HuH-7.5 (cell line): Measurements from ENCODE around the gene ENO2.

Experiments
- DNase-seq: peaks from one replicate; pipeline ENCODE4 v3.0.0; 2011; ENCODE audit warnings: low spot score

ENO2 gene

DNA sequence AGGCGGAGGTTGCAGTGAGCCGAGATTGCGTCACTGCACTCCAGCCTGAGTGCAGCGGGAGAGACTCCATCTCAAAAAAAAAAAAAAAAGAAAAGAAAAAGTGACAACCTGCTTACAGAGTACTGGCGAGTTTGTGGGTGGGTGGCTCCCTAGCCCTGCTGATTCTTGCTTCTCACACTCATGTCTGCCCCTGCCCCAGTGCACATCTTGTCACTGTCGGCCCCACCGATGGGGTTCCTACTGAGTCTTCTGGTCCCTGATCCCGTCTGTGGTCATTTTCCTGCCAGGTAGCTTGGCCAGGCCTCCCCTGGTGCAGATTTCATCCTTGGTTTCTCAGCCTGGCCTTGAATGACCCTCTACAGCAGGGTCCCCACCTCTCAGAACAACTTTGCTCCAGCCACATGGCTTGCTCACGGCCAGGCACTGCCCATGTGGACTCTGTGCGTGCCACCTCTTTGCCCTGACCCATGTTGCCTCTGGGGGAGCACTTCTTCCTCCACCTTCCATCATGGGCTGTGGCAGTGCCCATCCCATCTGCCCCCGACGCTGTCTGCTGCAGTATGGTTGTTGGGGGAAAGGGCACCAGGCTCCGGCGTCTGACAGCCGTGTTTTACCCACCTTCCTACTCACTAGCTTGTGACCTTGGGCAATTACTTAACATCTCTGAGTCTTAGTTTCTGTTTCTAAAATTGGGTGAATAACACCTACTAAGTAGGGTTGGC lies 34.7 kb downstream of the ENO2 start:
- no peak for DNase-seq

GRCh38 chr12:6950401-6950801 lies 36.0 kb downstream of the ENO2 start:
- DNase-seq, result no peak

DNA sequence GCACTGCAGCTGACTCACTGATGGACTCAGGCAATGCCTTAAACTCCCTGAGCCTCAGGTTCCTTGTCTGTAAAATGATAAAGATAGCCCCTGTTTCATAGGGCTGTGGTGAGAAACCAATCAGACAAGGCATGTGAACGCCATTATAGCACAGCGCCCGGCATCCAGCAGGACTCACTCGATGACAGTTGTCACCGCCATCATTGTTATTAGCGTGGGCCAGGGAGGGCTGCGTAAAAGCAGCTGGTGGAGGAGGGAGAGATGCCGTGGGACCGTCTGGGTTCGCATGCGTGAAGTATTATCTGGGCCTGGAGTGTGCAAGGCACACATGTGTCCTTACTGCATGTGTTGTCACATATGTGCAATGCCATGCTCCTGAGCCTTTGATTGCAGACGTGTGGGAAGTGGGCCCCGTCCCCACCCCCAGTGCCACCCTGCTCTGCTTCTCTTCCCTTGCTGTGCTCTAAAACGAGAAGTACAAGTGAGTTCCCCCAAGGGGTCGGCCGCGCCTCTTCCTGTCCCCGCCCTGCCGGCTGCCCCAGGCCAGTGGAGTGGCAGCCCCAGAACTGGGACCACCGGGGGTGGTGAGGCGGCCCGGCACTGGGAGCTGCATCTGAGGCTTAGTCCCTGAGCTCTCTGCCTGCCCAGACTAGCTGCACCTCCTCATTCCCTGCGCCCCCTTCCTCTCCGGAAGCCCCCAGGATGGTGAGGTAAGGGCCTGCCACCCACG lies 36.6 kb downstream of the ENO2 start, which contains the start of gene PTPN6:
TSS of gene PTPN6 (plus strand) at position 546 of the 730 bp plus-strand sequence. CDS start at position 703, 157 bp downstream.
- no peak for DNase-seq

- no peak for DNase-seq
Observed at GRCh38 chr12:6951551-6952120, 37.3 kb downstream of the ENO2 start.

DNA sequence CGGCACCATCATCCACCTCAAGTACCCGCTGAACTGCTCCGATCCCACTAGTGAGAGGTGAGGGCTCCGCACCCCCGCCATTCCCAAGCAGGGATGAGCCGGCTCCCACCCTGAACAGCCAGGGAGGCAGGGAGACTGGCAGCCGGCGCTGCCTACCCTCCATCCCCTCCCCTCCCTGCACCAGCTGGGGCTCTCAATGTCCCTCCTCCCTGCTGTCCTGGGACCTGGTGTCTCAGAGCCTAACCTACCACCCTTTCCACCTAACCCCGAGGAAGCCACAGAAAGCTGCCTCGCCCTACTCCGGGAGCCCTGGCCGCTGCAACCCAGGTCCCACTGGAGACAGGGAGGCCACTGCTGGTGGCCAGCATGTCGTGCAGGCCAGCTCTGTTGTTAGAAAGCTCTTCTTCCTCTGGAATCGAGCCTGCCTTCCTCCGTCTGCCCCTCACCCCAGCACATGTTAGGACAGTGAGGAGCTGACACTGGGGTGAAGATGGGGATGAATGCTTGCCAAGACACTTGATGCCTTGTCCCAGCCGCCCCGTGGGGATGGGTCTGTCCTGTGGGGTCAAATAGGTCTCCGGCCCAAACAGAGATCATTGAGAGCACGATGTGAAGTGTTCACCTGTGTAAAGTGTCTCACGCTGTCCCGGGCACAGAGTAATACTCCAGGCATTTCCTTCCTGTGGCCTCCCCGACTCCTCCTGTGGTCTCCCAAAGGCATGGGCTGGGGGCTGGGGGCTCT lies 37.9 kb downstream of the ENO2 start:
- DNase-seq, result no peak

- no peak for DNase-seq
Observed at GRCh38 chr12:6952863-6953441, 38.6 kb downstream of the ENO2 start.

- no peak for DNase-seq
Observed at GRCh38 chr12:6953442-6954315, 39.3 kb downstream of the ENO2 start.

DNA sequence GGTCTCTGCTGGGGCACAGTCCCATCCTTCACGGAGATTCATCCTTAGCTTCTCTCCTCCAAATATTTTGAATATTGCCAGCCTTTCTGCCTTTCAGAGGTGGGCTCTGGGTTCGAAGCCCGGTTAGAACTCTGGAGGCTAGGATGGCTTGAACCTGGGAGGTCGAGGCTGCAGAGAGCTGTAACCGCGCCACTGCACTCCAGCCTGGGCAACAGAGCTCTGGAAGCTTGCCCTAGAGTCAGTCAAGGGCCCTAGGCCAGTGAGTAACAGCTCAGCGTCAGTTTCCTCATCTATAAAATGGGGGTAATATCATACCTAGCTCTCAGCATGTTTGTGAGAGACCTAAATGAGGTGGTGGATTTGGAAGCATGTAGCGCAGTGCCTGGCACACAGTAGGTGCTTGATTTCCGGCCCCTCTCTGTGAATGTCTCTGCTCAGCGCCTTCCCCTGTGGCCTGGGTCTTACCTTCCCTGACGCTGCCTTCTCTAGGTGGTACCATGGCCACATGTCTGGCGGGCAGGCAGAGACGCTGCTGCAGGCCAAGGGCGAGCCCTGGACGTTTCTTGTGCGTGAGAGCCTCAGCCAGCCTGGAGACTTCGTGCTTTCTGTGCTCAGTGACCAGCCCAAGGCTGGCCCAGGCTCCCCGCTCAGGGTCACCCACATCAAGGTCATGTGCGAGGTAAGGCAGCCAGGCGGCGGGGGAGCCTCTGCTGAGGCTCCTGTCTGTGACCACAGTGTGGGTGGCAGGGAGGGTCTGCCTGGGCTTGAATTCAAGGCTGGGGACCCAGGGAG lies 40.1 kb downstream of the ENO2 start:
- DNase-seq, result no peak

GRCh38 chr12:6955108-6956020 lies 41.0 kb downstream of the ENO2 start:
- DNase-seq, result no peak

- DNase-seq, result no peak
Observed at GRCh38 chr12:6956021-6956727, 41.8 kb downstream of the ENO2 start.

GRCh38 chr12:6957151-6957701 lies 42.8 kb downstream of the ENO2 start:
- no peak for DNase-seq

DNA sequence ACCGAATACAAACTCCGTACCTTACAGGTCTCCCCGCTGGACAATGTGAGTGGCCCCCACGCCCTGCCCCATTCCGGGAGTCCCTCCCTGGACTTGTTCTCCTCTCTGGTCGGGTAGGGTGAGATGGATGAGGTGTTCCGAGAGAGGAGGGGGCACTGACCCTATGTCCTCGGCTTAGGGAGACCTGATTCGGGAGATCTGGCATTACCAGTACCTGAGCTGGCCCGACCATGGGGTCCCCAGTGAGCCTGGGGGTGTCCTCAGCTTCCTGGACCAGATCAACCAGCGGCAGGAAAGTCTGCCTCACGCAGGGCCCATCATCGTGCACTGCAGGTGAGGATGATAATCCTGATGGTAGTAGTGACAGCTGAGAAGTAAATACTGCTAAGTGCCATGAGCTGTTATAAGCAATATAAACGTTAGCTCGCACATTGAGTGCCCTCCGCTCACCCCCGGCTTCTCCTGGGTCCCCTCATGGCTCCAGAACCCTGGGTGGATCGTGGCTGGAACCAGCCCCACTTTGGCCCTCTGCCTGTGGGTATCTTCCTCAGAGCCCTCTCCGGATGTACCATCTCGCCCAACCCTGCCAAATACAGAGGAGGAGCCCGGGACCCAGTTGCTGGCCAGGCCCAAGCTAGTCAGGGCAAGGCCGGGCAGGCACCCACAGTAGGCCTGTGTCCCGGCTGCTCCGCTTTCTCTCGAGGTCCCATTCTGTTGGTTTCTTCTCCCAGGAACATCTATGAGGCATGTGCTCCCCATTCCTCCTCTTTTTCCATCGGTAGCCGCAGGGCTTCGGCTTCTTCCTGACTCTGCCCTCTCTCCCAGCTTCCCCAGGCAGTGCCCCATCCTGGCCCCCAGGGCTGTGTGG lies 43.6 kb downstream of the ENO2 start:
- DNase-seq, result no peak

DNA sequence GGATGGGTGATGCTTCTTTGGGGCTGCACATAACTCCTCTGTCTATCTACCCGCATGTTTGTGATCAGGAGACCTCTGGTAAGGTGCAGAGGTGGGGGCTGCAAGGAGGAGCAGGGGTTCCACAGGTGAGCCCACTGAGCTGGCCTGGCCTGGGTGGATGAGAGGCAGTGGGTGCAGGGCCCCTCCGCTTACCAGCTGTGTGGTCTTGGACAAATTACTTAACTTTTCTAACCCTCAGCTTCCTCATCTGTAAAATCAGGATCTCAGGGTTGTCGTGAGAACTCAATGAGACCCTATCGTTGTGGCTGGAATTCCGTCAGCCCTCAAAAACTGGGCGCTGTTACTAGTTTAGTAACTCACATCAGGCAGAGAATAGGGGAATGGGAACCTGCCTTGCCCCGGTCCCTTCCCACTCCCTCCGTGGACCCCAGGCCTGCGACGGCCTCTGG lies 44.3 kb downstream of the ENO2 start:
- no peak for DNase-seq

DNA sequence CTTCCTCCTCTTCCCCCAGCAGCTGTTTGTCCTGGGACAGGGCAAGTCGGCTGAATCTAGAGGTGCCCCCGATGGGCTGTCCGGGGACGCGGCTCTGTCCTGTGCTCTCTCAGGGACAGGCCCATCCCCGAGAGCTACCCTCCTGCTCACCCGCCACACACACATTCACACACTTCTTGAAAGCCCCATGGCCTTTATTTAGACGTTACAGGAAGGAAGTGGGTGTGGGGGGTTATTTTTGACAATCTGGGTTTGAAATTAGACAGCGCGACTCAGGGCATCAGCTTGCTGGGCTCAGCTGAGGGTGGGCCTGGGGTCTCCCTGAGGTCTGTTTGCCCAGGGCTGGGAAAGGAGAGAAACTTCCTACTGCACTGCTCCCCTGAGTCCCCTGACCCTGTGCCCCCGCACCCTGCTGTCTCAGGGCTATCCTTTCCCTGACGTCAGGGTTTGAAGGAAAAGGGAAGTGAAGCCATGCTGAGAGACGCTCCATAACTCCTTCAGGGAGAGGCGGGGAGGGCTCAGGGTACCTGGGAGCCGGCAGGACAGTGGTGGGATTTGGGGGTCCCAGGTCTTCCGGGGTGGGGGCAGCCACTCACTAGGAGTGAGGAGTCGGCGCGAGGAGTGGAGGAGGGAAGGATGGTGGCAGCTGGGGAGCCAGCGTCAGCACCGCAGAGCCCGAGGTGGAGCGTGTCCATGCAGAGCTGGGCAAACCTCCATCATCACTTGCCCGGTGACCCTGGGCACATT lies 44.9 kb downstream of the ENO2 start:
- DNase-seq, result no peak

GRCh38 chr12:6959805-6960592 lies 45.6 kb downstream of the ENO2 start:
- no peak for DNase-seq
